ENCODE data around the gene RANBP3.

DNA sequence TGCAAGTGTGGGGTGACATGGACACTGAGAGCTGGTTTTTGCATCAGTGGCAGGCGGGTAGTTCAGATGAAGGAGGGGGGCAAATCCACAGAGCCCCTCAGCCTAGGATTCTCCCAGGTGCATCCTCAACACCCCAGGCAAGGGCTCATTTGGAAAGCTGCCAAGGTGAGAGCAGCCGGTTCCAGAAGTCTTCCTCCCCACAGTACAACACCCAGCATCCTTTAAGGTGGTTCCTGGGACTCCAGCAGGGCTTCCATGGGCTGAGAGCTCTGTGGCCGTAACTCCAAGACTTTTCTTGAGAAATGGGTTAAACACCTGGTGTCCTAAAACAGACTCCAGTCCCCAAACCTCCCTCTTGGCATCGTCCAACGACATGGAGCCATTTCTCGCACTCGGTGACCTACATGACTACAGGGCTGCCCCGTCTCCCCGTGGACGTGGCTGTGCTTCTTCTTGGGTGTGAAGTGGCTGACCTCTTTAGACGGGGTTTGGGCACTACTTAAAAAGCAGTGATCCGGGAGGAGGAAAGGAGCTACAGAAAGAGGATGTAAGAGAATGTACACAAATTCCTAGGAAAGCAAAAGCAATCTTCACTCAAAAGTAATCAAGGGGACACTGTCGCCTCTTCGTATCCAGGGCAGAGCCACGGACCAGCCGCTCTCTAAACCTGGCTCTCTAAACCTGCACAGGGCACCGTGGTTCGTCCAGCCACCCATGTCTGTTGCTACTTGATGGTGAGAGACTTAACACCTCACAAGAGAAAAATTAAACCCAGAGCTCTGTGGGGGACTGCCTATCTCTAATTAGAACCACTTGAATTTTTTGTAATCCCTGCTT is 25.5 kb downstream of the RANBP3 start:
- TF ChIP-seq SMC3 (IDR thresholded peaks at IDR 0.05; ENCODE audit: low read depth, low read length), result no peak
- TF ChIP-seq, protein P1, sequence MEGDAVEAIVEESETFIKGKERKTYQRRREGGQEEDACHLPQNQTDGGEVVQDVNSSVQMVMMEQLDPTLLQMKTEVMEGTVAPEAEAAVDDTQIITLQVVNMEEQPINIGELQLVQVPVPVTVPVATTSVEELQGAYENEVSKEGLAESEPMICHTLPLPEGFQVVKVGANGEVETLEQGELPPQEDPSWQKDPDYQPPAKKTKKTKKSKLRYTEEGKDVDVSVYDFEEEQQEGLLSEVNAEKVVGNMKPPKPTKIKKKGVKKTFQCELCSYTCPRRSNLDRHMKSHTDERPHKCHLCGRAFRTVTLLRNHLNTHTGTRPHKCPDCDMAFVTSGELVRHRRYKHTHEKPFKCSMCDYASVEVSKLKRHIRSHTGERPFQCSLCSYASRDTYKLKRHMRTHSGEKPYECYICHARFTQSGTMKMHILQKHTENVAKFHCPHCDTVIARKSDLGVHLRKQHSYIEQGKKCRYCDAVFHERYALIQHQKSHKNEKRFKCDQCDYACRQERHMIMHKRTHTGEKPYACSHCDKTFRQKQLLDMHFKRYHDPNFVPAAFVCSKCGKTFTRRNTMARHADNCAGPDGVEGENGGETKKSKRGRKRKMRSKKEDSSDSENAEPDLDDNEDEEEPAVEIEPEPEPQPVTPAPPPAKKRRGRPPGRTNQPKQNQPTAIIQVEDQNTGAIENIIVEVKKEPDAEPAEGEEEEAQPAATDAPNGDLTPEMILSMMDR (IDR thresholded peaks at IDR 0.05), result no peak
- no peak for TF ChIP-seq ELF1 (IDR thresholded peaks at IDR 0.05)
- no peak for TF ChIP-seq YY1 (IDR thresholded peaks at IDR 0.05; ENCODE audit: low read depth)
- no peak for TF ChIP-seq TAF1 (IDR thresholded peaks at IDR 0.05; ENCODE audit: borderline replicate concordance, low read depth, low read length)
